ENCODE data around the gene FMN1.

Gene FMN1

GRCh38 chr15:32877252-32878019 is 317.1 kb downstream of the FMN1 start:
- DNase-seq: no peak

GRCh38 chr15:32873284-32874114 is 321.0 kb downstream of the FMN1 start:
- no peak for DNase-seq

GRCh38 chr15:32872621-32873283 is 321.8 kb downstream of the FMN1 start:
- DNase-seq: no peak

GRCh38 chr15:32871883-32872282 is 322.6 kb downstream of the FMN1 start:
- no peak for DNase-seq

- no peak for DNase-seq
Measured at GRCh38 chr15:32870240-32871033, 324.1 kb downstream of the FMN1 start.

- DNase-seq: no peak
Measured at GRCh38 chr15:32869776-32870175, 324.7 kb downstream of the FMN1 start.

- no peak for DNase-seq
Measured at GRCh38 chr15:32867313-32867626, 327.2 kb downstream of the FMN1 start.

- peak in 1 of 2 donors; percentile 4 for DNase-seq
Measured at GRCh38 chr15:32866454-32867312, 327.8 kb downstream of the FMN1 start.

GRCh38 chr15:32864841-32865240 is 329.7 kb downstream of the FMN1 start:
- DNase-seq: no peak

GRCh38 chr15:32864051-32864450 is 330.5 kb downstream of the FMN1 start:
- DNase-seq: no peak

- DNase-seq: no peak
Measured at GRCh38 chr15:32861761-32862160, 332.8 kb downstream of the FMN1 start.

- DNase-seq: no peak
Measured at GRCh38 chr15:32861174-32861573, 333.3 kb downstream of the FMN1 start.

GRCh38 chr15:32859996-32860395 is 334.5 kb downstream of the FMN1 start:
- no peak for DNase-seq

GRCh38 chr15:32859251-32859650 is 335.3 kb downstream of the FMN1 start:
- no peak for DNase-seq

GRCh38 chr15:32857732-32858131 is 336.8 kb downstream of the FMN1 start:
- DNase-seq: no peak

- DNase-seq: no peak
Measured at GRCh38 chr15:32856753-32857152, 337.8 kb downstream of the FMN1 start.

GRCh38 chr15:32855942-32856341 is 338.6 kb downstream of the FMN1 start:
- no peak for DNase-seq

- DNase-seq: no peak
Measured at GRCh38 chr15:32853592-32853991, 340.9 kb downstream of the FMN1 start.

GRCh38 chr15:32852771-32853170 is 341.7 kb downstream of the FMN1 start:
- DNase-seq: no peak

GRCh38 chr15:32852017-32852416 is 342.5 kb downstream of the FMN1 start:
- no peak for DNase-seq

GRCh38 chr15:32851572-32851971 is 342.9 kb downstream of the FMN1 start:
- DNase-seq: no peak

Measured in CD4-positive, alpha-beta T cell treated with Interferon alpha-2 for 1 hour (primary cell).